GM19351 (cell line): ENCODE results near the gene PCDH9.
"Not testable (repeated sequence)": the region's sequence is repeated elsewhere in the genome, so short reads cannot be mapped to it uniquely, and the experiment has no call there.

Experiments
- ATAC-seq: cut with Tn5 transposase; IDR thresholded peaks from one replicate; pipeline ENCODE4 v1.9.1; 2021; ENCODE audit warnings: mild to moderate bottlenecking, moderate library complexity; ENCODE audit not compliant: unreplicated experiment

The PCDH9 gene

DNA sequence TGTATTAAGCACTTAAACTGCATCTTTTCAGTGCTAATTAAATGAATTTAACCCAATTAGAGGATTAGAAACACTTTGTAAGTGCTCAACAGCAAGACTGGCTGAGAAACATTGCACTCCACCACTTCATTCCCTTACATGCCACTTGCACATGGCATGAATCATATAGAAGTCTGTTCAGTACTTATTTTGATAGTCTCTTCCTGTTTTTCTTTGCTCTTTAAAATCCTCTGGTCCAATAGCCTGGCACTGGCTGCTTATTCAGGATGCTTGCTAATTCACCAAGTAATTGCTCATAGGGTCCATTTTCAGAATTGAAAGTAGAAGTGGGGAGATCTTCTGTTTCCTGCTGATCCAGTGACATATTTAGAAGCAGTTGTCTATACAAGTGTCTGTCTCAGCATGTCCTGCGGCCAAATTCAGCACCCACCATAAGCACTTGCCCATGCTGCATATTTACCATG lies 900.1 kb downstream of the PCDH9 start:
- ATAC-seq = no peak

DNA sequence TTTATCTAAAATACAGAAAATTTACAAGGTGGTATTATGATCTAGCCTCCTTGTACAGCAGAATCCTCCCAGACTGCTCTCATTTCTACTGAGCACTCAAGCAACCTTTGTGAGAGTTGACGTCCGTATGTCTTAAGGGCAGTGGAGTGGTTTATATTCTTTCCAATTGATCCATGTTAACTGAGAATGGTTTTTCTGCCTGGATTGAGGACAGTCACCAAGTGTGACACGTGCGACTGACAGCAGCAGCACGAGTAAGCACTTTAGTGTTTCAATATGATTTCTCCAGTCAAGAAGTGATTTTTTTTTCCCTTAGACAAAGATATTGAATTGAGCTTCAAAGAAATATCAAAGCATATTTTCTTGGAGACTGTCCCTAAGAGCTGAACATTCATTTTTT lies 901.7 kb downstream of the PCDH9 start:
- ATAC-seq = no peak

DNA sequence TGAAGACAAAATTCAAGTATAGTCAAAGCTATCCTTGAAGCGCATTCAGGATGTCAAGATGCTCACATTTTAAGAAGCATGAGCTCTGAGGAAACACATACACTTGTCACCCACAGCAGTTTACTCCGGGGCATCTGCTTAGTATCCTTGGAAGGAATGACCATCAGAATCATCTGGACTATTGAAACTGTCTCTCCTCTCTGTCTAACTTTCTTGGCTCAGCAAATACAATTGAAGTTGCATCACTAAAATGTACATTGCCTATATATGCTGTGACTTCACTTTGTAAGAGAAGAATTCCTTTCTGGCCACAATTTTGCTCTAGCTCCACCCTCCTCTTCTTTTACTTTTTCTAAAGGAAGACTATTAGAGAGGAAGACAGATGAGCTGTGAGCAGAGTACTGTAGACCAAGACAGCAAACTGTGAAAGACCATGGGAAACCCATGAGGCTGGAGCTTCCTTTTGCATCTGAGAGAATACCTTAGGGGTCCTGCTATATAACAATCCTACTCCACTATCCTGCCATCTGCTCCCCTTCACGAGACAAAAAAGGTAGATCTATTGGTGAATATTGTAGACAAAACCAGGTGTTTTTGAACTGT lies 906.3 kb downstream of the PCDH9 start:
- ATAC-seq = no peak

DNA sequence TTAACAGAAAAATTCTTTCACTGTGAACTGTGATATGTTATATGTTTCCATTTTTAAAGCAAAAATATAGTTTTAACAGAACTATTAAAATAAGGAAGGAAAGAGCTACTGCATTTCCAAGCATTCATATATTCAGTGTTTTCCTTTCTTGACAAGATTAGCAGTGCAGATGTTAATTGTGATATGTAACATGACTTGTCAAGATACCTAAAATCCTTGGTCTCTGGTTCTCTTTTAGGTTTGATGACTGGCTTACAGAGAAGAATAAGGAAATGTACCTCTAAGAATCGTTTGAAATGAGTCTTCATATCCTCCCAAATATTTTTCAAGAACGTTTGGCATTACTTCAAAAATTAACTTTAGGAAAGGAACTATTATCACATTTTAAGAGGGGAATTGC lies 907.2 kb downstream of the PCDH9 start:
- no peak for ATAC-seq

DNA sequence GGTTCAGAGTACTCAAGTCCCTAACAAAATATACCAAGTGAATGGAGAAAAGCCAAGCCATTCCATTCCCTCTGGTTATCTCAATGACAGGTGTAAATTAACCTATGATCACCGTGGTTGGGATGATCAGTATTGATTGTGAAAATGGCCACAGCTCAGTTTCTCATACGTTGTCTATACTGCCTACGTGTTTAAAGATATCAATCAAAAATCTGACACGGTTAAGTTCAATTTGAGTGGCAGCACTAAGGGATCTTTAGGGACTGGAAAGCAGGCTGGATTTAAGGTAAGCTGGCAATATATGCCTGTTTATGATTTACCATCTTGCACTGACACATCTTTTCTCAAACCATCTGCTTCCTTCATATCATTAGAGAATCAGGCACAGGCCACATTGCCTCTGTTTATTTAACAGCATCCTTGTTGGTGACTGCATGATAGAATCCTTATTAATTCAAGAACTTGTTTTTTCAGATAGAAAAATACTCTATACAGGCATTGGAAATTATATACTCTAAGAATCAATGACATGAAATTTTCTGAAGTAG lies 907.9 kb downstream of the PCDH9 start:
- no peak for ATAC-seq

DNA sequence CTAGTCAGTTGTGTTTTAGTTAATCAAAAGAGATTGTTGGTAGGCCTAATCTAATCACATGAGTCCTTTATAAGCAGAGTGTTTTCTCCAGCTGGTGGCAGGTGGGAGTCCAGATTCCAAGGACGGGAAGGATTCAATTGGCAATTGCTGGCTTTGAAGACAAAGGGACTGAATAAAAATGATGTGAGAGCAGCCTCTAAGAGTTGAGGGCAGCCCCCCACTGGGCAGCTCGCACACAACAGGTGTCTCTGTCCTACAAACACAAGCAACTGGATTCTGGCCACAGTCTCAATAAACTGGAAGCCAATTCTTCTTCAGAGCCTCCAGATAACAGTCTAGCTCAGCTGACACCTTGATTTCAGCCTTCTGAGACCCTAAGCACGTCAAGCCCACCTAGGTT lies 915.2 kb downstream of the PCDH9 start:
- no peak for ATAC-seq

DNA sequence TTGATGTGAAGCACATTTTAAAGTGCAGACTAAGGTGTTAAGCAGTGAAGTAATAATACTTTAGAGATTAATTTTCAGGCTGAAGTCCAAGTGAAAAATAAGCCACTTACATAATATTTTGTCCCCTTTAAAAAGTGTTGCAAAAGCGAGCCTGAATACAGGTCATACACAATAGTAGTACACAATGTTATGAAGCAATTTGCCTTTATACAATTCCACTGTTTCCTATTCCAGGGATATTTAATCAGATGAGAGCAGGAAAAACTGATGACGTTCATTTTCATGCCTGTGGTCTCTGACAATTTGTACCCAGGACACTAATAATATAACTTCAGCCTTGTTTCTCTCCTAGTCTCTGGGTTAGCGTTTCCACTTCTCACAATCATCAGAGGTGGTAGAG lies 916.7 kb downstream of the PCDH9 start:
- ATAC-seq = no peak

DNA sequence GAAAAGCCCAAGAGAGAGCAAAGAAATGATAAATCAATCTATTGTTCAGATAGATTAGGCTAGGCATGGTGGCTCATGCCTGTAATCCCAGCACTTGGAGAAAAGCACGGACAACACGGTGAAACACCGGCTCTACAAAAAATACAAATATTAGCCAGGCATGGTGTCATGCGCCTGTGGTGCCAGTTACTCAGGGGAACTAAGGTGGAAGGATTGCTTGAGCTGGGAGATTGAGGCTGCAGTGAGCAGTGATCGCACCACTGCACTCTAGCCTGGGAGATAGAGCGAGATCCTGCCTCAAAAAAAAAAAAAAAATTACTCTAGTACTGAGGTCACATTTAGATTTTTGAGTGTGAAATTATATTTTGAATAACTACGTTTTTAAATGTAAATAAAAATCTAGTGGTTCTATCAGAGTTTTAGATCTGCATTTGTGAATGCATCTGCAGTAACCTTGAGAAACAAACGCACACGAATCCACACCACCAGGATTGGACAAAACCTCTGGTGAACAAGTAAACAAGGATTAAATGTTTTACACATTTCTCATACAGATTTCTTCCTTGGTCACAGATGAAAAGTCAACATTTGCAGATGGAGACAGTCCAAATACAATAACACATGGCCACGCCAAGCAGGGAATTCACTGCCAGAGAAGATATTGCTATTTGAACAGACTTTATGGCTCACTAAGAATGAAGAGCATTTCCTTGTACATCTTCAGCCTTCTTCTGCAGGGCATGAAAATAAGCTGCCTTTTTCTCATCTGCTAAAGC lies 917.6 kb downstream of the PCDH9 start:
- ATAC-seq = no peak

DNA sequence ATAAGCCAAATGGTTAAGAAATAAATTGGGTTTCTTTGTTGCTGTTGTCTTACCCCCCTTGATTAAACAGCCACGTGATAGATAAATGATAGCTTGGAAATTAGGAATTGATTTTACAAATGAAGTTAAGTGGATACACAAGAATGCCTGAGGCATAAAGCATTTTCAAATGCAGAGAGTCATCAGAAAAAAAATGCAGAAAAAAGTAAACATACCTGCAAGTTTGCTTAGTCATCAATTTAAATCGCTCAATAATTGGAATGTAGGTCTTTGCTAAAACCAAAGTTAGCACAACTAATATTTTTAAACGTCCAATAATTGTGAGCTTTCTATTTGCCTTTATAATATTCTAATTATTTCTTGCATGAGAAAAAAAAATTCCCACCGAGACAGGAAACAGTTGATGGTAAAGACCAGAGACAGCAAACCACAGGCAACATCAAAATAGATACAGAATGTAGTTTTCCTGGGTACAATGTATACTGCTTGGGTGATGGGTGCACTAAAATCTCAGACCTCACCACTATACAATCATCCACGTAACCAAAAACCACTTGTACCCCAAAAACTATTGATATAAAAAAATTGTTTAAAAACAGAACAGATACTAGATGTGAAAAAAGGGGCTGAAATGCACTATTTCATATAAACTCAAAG lies 924.0 kb downstream of the PCDH9 start:
- ATAC-seq = no peak

DNA sequence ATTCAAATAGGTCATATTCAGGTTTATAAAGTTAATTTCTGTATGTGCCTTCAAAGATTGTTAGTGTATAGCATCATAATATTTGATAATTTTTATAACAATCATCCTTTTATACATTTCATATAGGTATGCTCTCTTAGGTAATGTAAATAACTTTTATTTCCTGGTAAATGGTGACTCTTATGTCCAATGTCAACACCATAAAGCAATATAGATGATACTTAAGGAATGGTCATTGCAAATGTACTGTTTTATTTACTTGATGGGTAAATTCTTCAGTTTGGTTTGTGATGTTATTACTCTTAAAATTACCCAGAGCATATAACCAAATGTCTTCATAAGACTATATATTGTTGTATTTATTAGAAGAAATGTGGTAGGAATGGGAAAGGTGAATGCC lies 928.7 kb downstream of the PCDH9 start:
- no peak for ATAC-seq

DNA sequence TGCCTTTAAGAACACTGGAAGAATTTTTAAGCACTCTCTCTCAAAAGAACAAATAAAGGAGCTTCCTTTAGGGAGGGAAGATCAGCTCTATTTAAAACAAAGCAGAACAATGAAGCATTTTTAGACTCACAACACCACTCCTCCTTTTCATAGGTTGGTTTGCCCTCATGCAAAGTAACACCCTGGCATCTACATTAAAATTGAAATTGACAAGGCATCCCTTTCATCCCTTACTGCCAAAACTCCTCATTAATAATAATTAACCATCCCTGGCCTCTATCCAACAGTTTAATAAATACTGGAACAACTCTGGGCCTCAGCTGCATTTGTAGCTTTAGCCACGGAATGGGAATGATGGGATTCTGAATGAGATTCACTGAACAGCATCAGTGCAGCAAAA lies 929.1 kb downstream of the PCDH9 start:
- no peak for ATAC-seq

DNA sequence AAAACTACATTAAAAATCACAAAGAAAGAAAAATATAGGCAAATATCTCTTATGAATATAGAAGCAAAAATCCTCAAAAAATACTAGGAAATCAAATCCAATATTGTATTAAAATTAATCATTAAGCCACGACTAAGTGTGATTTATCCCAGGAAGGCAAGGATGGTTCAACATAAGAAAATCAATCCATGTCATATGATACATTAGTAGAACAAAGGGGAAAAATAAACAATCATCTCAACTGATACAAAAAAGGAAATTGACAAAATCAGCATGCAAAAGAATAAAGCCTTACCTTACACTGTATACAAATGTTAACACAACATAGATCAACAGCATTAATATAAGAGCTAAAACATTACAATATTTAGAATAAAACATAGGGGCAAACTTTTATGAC lies 933.3 kb downstream of the PCDH9 start:
- no peak for ATAC-seq

DNA sequence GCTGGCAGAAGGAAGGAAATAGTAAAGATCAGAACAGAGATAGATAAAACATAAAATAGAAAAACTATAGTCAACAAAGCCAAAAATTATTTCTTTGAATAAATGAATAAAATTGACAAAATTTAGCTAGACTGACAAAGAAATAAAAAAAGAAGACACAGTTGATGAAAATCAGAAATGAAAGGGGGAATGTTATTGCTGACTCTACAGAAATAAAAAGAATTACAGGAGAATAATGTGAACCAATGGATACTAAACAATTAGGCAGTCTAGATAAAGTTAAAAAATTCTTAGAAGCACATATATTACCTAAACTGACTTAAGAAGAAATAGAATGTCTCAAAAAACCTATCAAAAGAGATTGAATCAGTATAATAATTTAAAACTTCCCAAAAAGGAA lies 933.8 kb downstream of the PCDH9 start:
- ATAC-seq = no peak

DNA sequence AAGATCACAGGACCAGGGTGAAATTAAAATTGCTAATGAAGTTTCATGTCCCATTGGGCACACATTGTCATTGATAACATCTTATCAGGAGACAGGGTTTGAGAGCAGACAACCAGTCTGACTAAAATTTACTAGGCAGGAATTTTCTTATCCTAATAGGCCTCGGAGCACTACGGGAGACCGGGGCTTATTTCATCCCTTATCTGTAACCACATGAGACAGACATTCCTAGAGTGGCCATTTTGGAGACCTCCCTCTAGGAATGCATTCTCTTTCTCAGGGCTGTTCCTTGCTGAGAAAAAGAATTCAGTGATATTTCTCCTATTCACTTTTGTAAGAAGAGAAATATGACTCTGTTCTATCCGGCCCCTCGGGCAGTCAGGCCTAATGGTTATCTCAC lies 943.3 kb downstream of the PCDH9 start:
- not testable (repeated sequence) for ATAC-seq

DNA sequence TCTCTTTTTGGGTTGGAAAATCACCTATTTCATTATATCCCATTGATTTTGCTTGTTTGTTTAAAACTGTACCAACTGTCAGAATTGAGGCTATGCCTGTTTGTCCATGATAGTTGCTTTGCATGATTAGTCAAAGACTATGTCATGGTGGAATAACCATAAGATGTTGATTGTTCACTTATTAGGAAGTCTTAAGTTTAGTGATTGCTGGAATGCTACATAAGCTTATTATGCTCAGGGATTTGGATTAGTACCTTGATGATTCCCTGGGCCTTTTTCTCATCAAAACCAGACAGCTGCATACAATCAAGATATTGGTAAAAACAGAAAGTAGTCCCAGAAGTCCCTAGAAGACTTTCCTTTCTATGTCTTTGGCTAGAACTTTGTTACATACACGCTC lies 954.7 kb downstream of the PCDH9 start:
- no peak for ATAC-seq

DNA sequence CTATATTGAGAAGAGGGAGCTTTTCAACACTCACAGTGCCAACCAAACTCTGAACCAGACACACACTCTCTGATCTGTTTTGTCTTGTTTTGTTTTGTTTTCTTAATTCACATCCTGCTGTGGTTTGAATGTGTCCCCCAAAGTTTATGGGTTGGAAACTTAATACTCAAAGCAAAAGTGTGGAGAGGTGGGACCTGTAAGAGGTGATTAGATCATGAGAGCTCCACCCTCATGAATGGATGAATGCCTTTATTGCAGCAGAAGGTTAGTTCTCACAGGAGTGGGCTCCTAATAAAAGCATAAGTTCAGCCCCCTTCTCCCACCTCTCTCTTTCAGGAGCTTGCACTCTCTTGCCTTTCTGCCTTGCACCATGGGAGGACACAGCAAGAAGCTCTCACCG lies 957.1 kb downstream of the PCDH9 start:
- ATAC-seq = no peak

DNA sequence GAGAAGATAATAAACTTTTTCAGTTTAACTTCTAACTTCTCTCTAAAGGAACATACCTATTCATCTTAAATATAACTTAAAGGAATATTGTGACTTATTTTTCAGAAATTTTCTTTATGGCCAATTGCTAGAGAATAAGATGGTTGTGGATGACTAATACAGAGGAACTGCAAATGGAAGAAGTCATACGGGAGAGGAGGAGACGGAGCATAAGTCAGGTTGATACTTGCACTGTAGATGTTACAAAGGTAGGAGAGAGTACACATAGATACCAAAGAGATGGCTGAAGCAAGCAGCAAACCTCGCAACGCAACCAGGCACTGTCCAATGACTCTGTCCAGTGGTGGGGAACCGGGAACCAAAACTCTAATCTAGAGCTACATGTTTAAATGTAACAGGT lies 963.4 kb downstream of the PCDH9 start:
- ATAC-seq = no peak

DNA sequence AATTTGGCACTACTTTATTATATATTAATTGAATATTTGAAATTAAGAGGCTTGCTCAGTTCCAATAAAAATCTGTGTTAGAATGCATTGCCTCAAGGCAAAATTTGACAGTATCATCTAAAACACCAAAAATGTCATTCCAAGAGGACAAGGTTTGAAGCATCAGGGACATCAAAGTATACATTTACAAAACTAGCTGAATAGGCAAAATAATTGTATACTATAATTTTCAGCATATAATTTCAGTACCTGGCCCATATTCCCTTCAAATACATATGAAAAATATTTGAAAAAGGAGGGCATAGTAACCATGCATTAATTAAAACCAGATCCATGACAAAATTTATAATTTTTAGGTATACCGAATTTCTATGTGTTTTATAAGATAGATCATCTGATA lies 963.8 kb downstream of the PCDH9 start:
- ATAC-seq = no peak

DNA sequence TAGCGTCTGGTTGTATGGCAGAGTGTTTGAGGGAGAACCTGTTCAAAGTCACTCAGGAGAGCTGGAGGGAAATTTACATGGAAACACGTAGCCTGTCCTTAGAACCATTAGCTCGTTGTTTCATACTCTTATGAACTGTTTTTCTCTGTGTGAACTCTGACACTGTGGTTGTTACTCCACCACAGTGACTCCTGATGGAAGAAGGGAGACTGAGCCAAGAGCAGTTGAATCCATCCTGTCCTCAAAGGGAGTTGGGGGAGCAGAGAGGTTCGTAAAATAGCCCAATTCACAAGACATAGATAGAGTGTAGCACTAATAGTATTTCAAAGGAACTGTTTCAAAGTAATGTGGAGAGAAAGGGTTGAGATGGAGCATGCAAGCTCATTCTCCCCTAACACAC lies 964.8 kb downstream of the PCDH9 start:
- ATAC-seq = no peak

DNA sequence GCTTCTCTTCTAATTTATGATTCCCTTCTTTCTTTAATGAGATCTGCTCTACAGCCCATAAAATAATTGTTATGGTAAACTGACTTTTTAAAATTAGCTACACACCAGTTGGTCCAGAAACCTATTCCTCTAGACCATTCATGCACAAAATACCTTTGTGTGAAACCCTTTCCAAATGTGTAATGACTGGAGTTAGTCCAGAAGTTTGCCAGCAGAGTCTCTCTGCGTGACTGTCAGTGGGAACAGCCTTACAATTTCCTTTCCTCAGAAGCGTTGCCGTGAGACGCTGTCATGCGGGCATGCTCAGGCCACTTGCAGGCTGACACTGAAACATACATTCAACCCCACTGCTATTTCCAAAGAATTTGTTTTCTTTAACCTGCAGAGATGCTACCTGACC lies 965.2 kb downstream of the PCDH9 start:
- no peak for ATAC-seq

DNA sequence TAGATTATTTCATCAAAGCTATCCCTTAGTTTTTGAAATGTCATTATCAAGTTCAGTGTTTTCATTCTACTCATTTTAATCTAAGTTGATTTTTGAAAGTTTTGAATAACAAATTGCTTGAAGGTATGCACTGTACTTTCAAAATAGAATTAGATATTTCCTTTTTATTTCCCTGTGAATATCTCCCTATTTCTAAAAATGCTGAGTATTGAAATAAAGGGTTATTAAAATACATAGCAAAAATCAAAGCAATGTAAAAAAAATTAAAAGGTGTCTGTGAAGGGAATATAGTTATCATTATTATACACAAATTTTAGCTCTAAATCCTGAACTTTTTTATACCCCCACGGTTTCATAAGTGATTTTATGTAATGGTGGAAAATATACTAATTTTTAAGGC lies 967.8 kb downstream of the PCDH9 start:
- no peak for ATAC-seq

DNA sequence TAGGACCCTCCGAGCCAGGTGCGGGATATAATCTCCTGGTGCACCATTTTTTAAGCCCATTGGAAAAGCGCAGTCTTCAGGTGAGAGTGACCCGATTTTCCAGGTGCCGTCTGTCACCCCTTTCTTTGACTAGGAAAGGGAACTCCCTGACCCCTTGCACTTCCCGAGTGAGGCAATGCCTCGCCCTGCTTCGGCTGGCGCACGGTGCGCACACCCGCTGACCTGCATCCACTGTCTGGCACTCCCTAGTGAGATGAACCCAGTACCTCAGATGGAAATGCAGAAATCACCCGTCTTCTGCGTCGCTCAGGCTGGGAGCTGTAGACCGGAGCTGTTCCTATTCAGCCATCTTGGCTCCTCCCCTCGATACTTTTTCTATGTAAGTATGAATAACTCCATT lies 970.7 kb downstream of the PCDH9 start:
- not testable (repeated sequence) for ATAC-seq
